UCSD-AML1 (cell line): Measurements from ENCODE around the gene ANKRD34B.
"Not testable (repeated sequence)": the region's sequence is repeated elsewhere in the genome, so short reads cannot be mapped to it uniquely, and the experiment has no call there.

Source experiments
- DNase-seq: peaks from one replicate; lab custom pipeline; 2025; ENCODE audit not compliant: unreplicated experiment; lab: John Stamatoyannopoulos, UW

The ANKRD34B gene

GRCh38 chr5:80569961-80570786 is at the start of gene ANKRD34B:
Gene ANKRD34B (minus strand): TSS chr5:80570280. CDS start chr5:80560019, 10,261 bp downstream.
- no peak for DNase-seq

DNA sequence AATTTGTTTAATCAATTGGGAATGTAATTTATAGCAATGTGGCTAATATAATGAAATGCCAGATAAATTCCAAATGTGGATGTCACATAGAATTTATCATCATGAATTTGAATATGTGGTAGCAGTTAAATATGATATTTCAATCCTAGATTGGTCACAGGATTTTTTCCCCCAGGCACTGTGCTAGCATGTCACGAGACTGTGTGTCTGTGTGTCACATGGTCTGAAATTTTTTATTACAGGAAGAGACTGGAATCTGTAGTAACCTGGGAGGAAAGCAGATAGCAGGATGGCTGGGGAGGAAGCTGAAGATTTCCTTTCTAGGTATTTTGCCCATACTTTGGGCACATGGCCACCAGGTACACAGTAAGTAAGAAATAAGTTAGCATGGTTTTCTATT is 49.0 kb upstream of the ANKRD34B start:
- no peak for DNase-seq

- no peak for DNase-seq
Observed at GRCh38 chr5:80618438-80618837, 48.4 kb upstream of the ANKRD34B start.

DNA sequence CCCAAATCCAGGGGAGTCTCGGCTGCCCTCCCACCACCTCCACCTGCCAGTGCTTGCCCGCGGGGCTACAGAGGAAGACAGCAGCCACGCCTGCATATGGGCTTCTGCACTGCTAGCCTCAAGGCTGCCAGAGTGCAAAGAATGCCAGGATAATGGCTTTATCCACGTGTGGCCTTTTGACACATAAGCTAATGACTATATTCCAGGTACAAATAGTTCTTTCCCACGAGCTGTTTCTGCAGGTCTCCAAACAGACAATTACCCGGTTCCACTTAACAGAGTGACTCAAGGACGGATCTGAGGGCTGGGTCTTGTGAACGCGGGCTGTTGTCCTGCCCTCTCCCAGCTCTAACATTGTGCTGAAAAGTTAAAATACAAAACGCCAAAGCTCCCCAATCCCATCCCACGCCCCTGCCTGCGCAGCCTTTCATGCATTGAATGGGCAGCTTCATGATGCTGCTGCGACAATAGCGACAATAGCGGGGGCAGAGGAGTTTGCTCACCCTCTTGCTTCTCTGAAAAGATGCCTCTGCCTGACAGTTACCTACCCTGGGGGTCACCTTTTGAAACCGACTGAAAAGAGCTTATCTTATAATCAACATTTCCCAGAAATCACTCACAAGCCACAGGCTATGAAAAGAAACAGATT is 45.3 kb upstream of the ANKRD34B start:
- no peak for DNase-seq

DNA sequence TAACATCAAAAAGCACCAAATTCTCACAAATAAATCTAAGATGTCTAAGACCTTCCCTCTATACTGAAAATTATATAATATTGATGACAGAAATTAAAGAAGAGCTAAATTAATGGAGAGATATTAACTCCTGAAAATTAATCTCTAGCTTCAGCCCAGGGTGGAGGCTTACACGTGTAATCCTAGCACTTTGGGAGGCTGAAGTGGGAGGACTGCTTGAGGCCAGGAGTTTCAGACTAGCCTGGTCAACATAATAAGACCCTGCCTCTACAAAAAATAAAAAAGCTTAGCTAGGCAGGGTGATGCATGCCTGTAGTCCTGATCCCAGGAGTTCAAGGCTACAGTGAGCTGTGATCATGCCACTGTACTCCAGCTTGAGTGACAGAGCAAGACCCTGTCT is 39.6 kb upstream of the ANKRD34B start:
- no peak for DNase-seq

DNA sequence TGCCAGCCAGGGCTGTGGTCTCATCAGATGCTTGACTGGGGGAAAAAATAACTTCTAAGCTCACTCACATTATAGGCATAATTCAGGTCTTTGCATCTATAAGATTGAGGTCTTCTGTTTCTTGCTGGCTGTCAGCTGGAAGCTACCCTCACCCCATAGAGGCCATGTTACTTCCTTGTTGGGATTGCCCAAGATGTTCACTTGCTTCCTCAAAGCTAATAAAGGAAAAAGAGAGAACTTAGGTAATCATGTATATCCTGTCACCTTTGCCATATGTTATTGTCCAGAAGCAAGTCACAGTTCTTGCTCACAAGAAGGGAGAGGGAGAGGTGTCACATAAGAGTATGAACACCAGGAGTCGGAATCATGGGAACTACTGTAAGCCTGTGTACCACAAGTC is 38.7 kb upstream of the ANKRD34B start:
- DNase-seq, result no peak

GRCh38 chr5:80607832-80608231 is 37.8 kb upstream of the ANKRD34B start:
- DNase-seq, result no peak

DNA sequence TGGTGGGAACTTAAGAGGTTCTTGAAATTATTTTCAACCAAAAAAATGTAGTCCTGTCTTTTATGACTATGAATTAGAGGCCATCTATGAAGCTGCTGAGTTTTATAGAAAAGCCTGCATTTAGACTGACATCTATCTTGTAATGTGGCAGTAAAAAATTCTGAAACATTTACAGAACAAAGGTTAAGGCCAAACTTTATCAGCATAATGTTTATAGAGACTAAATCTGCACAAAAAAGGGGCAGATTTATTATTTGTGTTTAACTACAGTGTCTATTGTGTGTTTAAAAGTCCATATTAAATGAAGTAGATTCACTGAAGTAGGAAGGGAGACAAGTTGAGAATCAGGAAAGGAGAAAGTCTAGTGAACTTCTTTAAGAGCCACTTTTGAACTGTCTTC is 37.3 kb upstream of the ANKRD34B start:
- DNase-seq, result no peak

- no peak for DNase-seq
Observed at GRCh38 chr5:80600943-80601693, 31.0 kb upstream of the ANKRD34B start.

GRCh38 chr5:80597500-80597899 is 27.4 kb upstream of the ANKRD34B start:
- DNase-seq, result no peak

DNA sequence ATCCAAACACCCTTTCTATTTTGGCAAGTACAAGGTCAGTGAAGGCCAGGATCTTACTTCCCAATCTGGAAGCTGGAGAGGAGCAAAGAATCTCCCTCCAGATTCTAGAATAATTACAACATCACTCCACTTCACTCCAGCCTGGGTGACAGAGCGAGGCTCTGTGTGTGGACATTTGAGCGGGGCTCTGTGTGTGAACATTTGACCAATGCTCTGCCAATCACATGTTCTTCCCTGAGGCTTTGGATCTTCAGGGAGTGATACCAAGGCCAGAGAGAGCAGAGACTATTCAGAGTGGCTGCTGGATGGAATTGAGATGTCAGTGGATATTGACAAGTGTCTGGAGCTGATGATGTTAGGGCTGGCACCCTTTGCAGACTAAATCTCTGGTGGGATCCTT is 24.7 kb upstream of the ANKRD34B start:
- no peak for DNase-seq

DNA sequence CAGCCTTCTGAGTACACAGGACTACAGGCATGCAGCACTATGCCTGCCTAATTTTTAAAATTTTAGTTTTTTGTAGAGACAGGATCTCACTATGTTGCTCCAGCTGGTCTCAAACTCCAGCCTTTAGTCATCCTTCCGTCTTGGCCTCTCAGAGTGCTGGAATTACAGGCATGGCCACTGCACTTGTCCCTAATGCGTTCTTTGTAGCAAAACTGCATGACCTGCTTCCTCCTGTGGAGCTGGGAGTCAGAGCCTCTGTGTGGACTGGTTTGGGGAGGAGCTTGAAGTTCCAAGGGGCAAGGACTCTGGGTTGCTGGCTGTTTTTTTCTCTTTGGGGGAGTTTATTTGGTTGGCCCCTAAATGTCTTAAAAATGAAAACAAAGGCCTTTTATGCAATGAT is 22.7 kb upstream of the ANKRD34B start:
- DNase-seq, result no peak

DNA sequence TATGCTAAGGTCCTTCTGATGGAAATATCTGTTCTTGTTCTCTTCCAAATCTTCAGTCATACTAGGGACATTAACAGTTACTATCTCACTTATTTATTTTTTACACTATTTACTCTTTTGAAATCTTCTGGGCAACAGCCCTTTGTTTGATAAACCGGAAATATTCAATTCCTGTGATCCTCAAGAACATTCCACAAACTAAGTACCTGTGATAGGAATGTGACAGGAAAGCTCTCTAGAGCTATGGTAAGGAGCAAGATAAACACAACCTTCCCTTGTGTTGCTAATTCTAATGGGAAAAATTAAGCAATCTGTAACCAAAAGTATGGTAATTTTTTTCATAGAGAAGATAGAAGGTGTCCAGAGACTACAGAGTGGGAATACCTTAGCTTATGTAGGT is 22.0 kb upstream of the ANKRD34B start:
- no peak for DNase-seq

- no peak for DNase-seq
Observed at GRCh38 chr5:80591352-80591751, 21.3 kb upstream of the ANKRD34B start.

DNA sequence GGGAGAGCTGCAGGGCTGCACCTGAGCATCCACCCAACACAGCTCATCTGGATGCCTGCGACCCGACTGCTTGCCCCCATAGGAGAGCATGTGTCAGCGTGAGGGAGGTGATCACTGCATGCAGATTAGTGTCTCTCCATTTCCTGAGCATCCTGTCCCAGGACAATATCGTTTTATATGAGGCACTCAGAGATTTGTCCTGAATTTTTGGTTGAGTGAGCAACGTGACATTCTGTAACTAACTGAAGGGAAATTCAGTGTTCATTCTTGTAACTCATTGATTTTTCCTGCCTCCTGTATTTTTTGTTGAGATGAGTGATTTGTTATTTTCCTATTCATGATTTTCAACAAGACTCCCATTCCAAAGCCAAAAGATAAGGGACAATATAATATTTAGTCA is 20.7 kb upstream of the ANKRD34B start:
- DNase-seq, result no peak

GRCh38 chr5:80588858-80589540 is 18.9 kb upstream of the ANKRD34B start:
- no peak for DNase-seq

GRCh38 chr5:80584770-80585169 is 14.7 kb upstream of the ANKRD34B start:
- no peak for DNase-seq

DNA sequence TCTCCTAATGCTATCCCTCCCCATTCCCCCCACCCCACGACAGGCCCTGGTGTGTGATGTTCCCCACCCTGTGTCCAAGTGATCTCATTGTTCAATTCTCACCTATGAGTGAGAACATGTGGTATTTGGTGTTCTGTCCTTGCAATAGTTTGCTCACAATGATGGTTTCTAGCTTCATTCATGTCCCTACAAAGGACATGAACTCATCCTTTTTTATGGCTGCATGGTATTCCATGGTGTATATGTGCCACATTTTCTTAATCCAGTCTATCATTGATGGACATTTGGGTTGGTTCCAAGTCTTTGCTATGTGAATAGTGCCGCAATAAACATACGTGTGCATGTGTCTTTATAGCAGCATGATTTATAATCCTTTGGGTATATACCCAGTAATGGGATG is 10.2 kb upstream of the ANKRD34B start:
- DNase-seq, result not testable (repeated sequence)

DNA sequence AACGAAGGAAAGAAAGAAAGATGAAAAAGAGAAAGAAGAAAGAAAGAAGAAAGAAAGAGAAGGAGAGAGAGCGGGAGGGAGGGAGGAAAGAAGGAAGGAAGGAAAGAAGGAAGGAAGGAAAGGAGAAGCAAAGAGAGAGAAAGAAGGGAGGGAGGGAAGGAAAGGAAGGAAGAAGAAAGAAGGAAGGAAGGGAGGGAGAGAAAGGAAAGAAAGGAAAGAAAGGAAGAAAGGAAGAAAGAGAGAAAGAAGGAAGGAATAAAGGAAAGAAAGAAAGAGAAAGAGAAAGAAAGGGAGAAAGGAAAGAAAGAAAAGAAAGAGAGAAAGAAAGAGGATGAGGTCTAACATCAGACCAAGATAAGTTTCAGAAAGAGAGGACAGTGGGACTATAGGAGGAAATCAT is 9.0 kb upstream of the ANKRD34B start:
- no peak for DNase-seq

GRCh38 chr5:80577707-80578106 is 7.6 kb upstream of the ANKRD34B start:
- no peak for DNase-seq

DNA sequence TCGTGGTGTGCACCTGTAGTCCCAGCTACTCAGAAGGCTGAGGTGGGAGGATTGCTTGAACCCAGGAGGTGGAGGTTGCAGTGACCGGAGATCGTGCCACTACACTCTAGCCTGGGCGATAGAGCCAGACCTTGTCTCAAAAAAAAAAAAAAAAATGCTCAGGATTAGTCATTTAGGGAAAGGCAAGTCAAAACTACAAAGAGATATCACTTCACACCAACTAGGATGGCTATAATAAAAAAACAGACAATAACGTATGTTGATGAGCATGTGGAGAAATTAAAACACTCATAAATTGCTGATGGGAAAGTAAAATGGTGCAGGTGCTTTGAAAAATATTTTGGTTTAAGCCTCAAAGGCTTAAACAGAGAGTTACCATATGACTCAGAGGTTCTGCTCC is 6.3 kb upstream of the ANKRD34B start:
- no peak for DNase-seq
